NCI-H1417 treated with DMSO at 0.1 percent for 48 hours (cell line): ENCODE measurements around the gene FOXQ1.
"Not testable (repeated sequence)": the region's sequence is repeated elsewhere in the genome, so short reads cannot be mapped to it uniquely, and the experiment has no call there.

Experiments
- DNase-seq: peaks from one replicate; lab custom pipeline; 2025; lab: John Stamatoyannopoulos, UW

FOXQ1 gene

GRCh38 chr6:1290805-1291204 lies 21.1 kb upstream of the FOXQ1 start:
- DNase-seq, result no peak

GRCh38 chr6:1291381-1291780 lies 20.5 kb upstream of the FOXQ1 start:
- DNase-seq, result no peak

- DNase-seq, result no peak
Measured at GRCh38 chr6:1295420-1295819, 16.5 kb upstream of the FOXQ1 start.

- DNase-seq, result no peak
Measured at GRCh38 chr6:1296079-1296478, 15.8 kb upstream of the FOXQ1 start.

GRCh38 chr6:1296542-1296941 lies 15.4 kb upstream of the FOXQ1 start:
- no peak for DNase-seq

- DNase-seq, result no peak
Measured at GRCh38 chr6:1297746-1298145, 14.2 kb upstream of the FOXQ1 start.

GRCh38 chr6:1298768-1299167 lies 13.1 kb upstream of the FOXQ1 start:
- DNase-seq, result no peak

GRCh38 chr6:1306133-1306532 lies 5.8 kb upstream of the FOXQ1 start:
- DNase-seq, result no peak

GRCh38 chr6:1309366-1309765 lies 2.5 kb upstream of the FOXQ1 start:
- DNase-seq, result no peak

GRCh38 chr6:1310628-1311399 lies 1.1 kb upstream of the FOXQ1 start:
- no peak for DNase-seq

GRCh38 chr6:1312203-1312472 lies 240 bp downstream of the FOXQ1 start:
- no peak for DNase-seq

GRCh38 chr6:1312473-1313367 lies 822 bp downstream of the FOXQ1 start:
- DNase-seq, result no peak

- no peak for DNase-seq
Measured at GRCh38 chr6:1313384-1313766, 1.5 kb downstream of the FOXQ1 start.

GRCh38 chr6:1313767-1314503 lies 2.0 kb downstream of the FOXQ1 start:
- DNase-seq, result no peak

- DNase-seq, result no peak
Measured at GRCh38 chr6:1314617-1315016, 2.7 kb downstream of the FOXQ1 start.

GRCh38 chr6:1315201-1315559 lies 3.3 kb downstream of the FOXQ1 start:
- no peak for DNase-seq

- no peak for DNase-seq
Measured at GRCh38 chr6:1315560-1316386, 3.9 kb downstream of the FOXQ1 start.

- DNase-seq, result no peak
Measured at GRCh38 chr6:1316489-1316971, 4.6 kb downstream of the FOXQ1 start.

- DNase-seq, result no peak
Measured at GRCh38 chr6:1317302-1317815, 5.5 kb downstream of the FOXQ1 start.

GRCh38 chr6:1318036-1318435 lies 6.1 kb downstream of the FOXQ1 start:
- DNase-seq, result no peak

- not testable (repeated sequence) for DNase-seq
Measured at GRCh38 chr6:1318584-1318983, 6.7 kb downstream of the FOXQ1 start.

GRCh38 chr6:1321738-1322137 lies 9.8 kb downstream of the FOXQ1 start:
- no peak for DNase-seq
